Endothelial cell of umbilical vein (primary cell): ENCODE data around the gene SIAH3. TPM values are rescaled to one million over a fixed set of nuclear protein-coding genes. Genes with fewer than 3 reads are reported as not detected.

Experiments
- BruUV-seq: library from RNA; stranded (reverse); fragments of 400-500 nt; replicated peaks from 2 replicates; lab custom pipeline; 2021; lab: Mats Ljungman, UMichigan
- CTCF ChIA-PET: fragments of 300-600, 350-600 bp; sonication (Branson Sonifier 250); formaldehyde crosslinking; loops from one replicate; lab custom pipeline; 2021; ENCODE audit warnings: antibody characterized with exemption, inconsistent platforms; lab: Charles Lee
- POLR2A ChIA-PET: fragments of 300-600, 350-600 bp; sonication (Branson Sonifier 250); formaldehyde crosslinking; loops from one replicate; lab custom pipeline; 2021; ENCODE audit warnings: antibody characterized with exemption, inconsistent platforms; lab: Charles Lee
- DNase-seq: peaks from one replicate; pipeline ENCODE4 v3.0.0-alpha.2; 2011; ENCODE audit warnings: low read depth, low spot score
- FAIRE-seq: peaks from 2 replicates; lab custom pipeline; 2011; peaks lifted over from hg19 to GRCh38; lab: Jason Lieb, UNC
- H2AFZ ChIP-seq: 2 replicates; pipeline ENCODE4 v1.6.0; 2012; ENCODE audit warnings: low read depth, low read length, control low read depth, inconsistent platforms
- H3K27ac ChIP-seq: 2 replicates; pipeline ENCODE4 v1.5.1; 2011; ENCODE audit warnings: low read depth, mild to moderate bottlenecking, control low read depth, low read length, moderate library complexity; ENCODE audit not compliant: insufficient read depth
- H3K27me3 ChIP-seq, 2 experiments: 2 replicates each; pipeline versions ENCODE4 v1.6.0 to v1.6.1; 2011; ENCODE audit warnings: low read length in 2 of 2, mixed read lengths in 1 of 2; ENCODE audit not compliant: control insufficient read depth in 2 of 2, insufficient read depth in 2 of 2
- H3K36me3 ChIP-seq, 2 experiments: 2 replicates in 1 of 2; 3 replicates in 1 of 2; pipeline ENCODE4 v1.5.1; 2011; ENCODE audit warnings: low read length in 2 of 2, mild to moderate bottlenecking in 1 of 2, moderate library complexity in 1 of 2; ENCODE audit not compliant: control insufficient read depth in 2 of 2, insufficient read depth in 2 of 2; ENCODE audit errors: extremely low read depth in 1 of 2
- H3K4me1 ChIP-seq: 3 replicates; pipeline ENCODE4 v1.5.1; 2011; ENCODE audit warnings: mild to moderate bottlenecking, low read length; ENCODE audit not compliant: control insufficient read depth, insufficient read depth; ENCODE audit errors: extremely low read depth
- H3K4me2 ChIP-seq: 2 replicates; pipeline ENCODE4 v1.6.1; 2011; ENCODE audit warnings: low read length, control low read depth, mixed read lengths; ENCODE audit not compliant: insufficient read depth
- H3K4me3 ChIP-seq, 3 experiments: fragments of 200-600 bp in 1 of 3; sonication (generic), shearing (Covaris generic) in 1 of 3; replicated peaks in 1 of 3; 2 replicates each; pipeline ENCODE4 v1.5.1; 2011 to 2016; ENCODE audit warnings: control low read depth in 3 of 3, low read length in 3 of 3, mild to moderate bottlenecking in 2 of 3, inconsistent platforms in 1 of 3, low read depth in 1 of 3, moderate library complexity in 1 of 3; ENCODE audit not compliant: insufficient read depth in 1 of 3
- H3K79me2 ChIP-seq: 2 replicates; pipeline ENCODE4 v1.6.0; 2012; ENCODE audit warnings: low read length, inconsistent platforms; ENCODE audit not compliant: control insufficient read depth, insufficient read depth
- H3K9ac ChIP-seq: replicated peaks from 2 replicates; pipeline ENCODE3; 2011; ENCODE audit warnings: low read length, control low read depth; ENCODE audit not compliant: insufficient read depth; ENCODE audit errors: extremely low read depth
- H3K9me1 ChIP-seq: replicated peaks from 3 replicates; pipeline ENCODE4 v1.6.0; 2011; ENCODE audit warnings: mild to moderate bottlenecking, low read length; ENCODE audit not compliant: control insufficient read depth, insufficient read depth; ENCODE audit errors: extremely low read depth
- H3K9me3 ChIP-seq: replicated peaks from 2 replicates; pipeline ENCODE4 v1.5.1; 2012; ENCODE audit warnings: low read length, inconsistent platforms; ENCODE audit not compliant: control insufficient read depth, insufficient read depth
- H4K20me1 ChIP-seq: replicated peaks from 2 replicates; pipeline ENCODE3; 2011; ENCODE audit warnings: mild to moderate bottlenecking, low read length; ENCODE audit not compliant: control insufficient read depth, insufficient read depth; ENCODE audit errors: extremely low read depth
- CTCF ChIP-seq, 2 donors: IDR thresholded peaks; 1 replicate in 1 of 2; 2 replicates in 1 of 2; pipeline ENCODE4 v1.5.1; 2011; ENCODE audit warnings: low read length in 2 of 2, mild to moderate bottlenecking in 2 of 2, moderate library complexity in 2 of 2, control low read depth in 1 of 2, inconsistent platforms in 1 of 2, low read depth in 1 of 2; ENCODE audit not compliant: insufficient read depth in 1 of 2; ENCODE audit errors: extremely low read depth in 1 of 2
- EZH2 ChIP-seq: IDR thresholded peaks from 2 replicates; pipeline ENCODE4 v1.6.1; 2012; ENCODE audit warnings: borderline replicate concordance, low read depth, mild to moderate bottlenecking, moderate library complexity, low read length, inconsistent platforms; ENCODE audit not compliant: severe bottlenecking
- FOS ChIP-seq: IDR thresholded peaks from 2 replicates; pipeline ENCODE4 v1.6.1; 2011; ENCODE audit warnings: mild to moderate bottlenecking, low read length, moderate library complexity, borderline replicate concordance; ENCODE audit not compliant: insufficient read depth
- GATA2 ChIP-seq: IDR thresholded peaks from 2 replicates; pipeline ENCODE4 v1.7.0; 2011; ENCODE audit warnings: low read depth, mild to moderate bottlenecking, moderate library complexity, mixed read lengths, low read length; ENCODE audit not compliant: insufficient read length, insufficient read depth
- JUN ChIP-seq: IDR thresholded peaks from 2 replicates; pipeline ENCODE4 v1.6.1; 2011; ENCODE audit warnings: borderline replicate concordance, low read depth; ENCODE audit not compliant: insufficient read length, insufficient read depth
- MAX ChIP-seq: IDR thresholded peaks from 2 replicates; pipeline ENCODE4 v1.6.1; 2011; ENCODE audit not compliant: insufficient read depth, insufficient read length
- MYC ChIP-seq: IDR thresholded peaks from one replicate; pipeline ENCODE4 v1.6.1; 2011; ENCODE audit warnings: mild to moderate bottlenecking, low read depth, low read length
- POLR2A ChIP-seq: IDR thresholded peaks from 2 replicates; pipeline ENCODE4 v1.6.1; 2012; ENCODE audit warnings: low read depth, mild to moderate bottlenecking, control low read depth, low read length
- POLR2AphosphoS5 ChIP-seq: IDR thresholded peaks from 2 replicates; pipeline ENCODE4 v1.6.1; 2012; ENCODE audit warnings: low read depth, mild to moderate bottlenecking, control low read depth, low read length, moderate library complexity; ENCODE audit not compliant: insufficient read depth
- dilution Hi-C: fragments of 300-500 bp; cut with MboI; formaldehyde crosslinking; loops from one replicate; pipeline ENCODE4 v1.15.0; 2019; ENCODE audit warnings: low sequenced_read_pairs; ENCODE audit not compliant: extremely low pct_ligation_motif_present
- intact Hi-C: fragments of 100-400 bp; cut with micrococcal nuclease; formaldehyde crosslinking; loops from one replicate; pipeline ENCODE4 v1.10.0; 2022
- polyA plus RNA-seq, 4 experiments: library from polyadenylated mRNA; depleted of rRNA in 3 of 4; stranded (reverse) in 3 of 4; unstranded in 1 of 4; fragments of >200 nt; gene quantifications; 2 replicates each; pipeline versions ENCODE4 v1.2.1 to v1.2.3, GENCODE V29; 2011 to 2012; ENCODE audit warnings: missing spikeins in 1 of 4
- total RNA-seq: library from RNA; stranded (reverse); gene quantifications from 2 replicates; pipeline ENCODE4 v1.2.3, GENCODE V29; 2021

SIAH3 gene
- total and polyA plus RNA-seq, 2 donors (not counting 3 experiments of a cell fraction or from before 2014, with no cell fraction given): 0.03 TPM; not detected in 1

- no TSS peak for BruUV-seq
- Histone ChIP-seq H3K4me1 (no peaks in the 10 kb centered on the region), H3K9ac (no peak overlapping the region), H3K9me1 (no peaks in the 10 kb centered on the region), H3K79me2 (no peaks in the 10 kb centered on the region), H4K20me1 (no peaks in the 10 kb centered on the region), H3K36me3 (no peaks in the 10 kb centered on the region), H3K4me2 (no peak overlapping the region), H3K9me3 (no peaks in the 10 kb centered on the region), H3K27ac (no peak overlapping the region), H3K27me3 (no peaks in the 10 kb centered on the region), H3K4me3 (no peak overlapping the region), H2AFZ (no peak overlapping the region)
- FAIRE-seq (no peak), DNase-seq (no peak)
- intact Hi-C loops (no loop called here), dilution Hi-C loops (no loop called here)
- POLR2A ChIA-PET: no interaction called here
- TF ChIP-seq MAX: no peak
- no peak for TF ChIP-seq FOS
- no peak for TF ChIP-seq MYC
- no peak for TF ChIP-seq CTCF (IDR thresholded peaks at IDR 0.05; ENCODE audit: extremely low read depth in 1 of 2, insufficient read depth in 1 of 2, low read depth in 1 of 2, low read length in 2 of 2)
- no peak for TF ChIP-seq POLR2AphosphoS5
- TF ChIP-seq GATA2: no peak
- TF ChIP-seq JUN: no peak
- no peak for TF ChIP-seq EZH2
- no peak for TF ChIP-seq POLR2A
- CTCF ChIA-PET: no interaction called here
Observed at GRCh38 chr13:45773236-45773635, 78.3 kb downstream of the SIAH3 start.
